Tibial artery (tissue), 4 donors: Measurements from ENCODE around the gene HTT.

Source experiments
- DNase-seq, 2 donors: peaks; one replicate each; pipeline ENCODE4 v3.0.0-alpha.2; 2019
- H3K27ac ChIP-seq, 2 donors: fragments of 200-600 bp; sonication (generic) in 1 of 2; 1 replicate in 1 of 2; 2 replicates in 1 of 2; pipeline ENCODE4 v1.5.1; 2018 to 2019; ENCODE audit warnings: mild to moderate bottlenecking in 1 of 2
- H3K27me3 ChIP-seq, 2 donors: fragments of 200-600 bp; sonication (generic) in 1 of 2; one replicate each; pipeline versions ENCODE4 v1.5.1 to v1.6.0; 2016 to 2019
- H3K36me3 ChIP-seq, 3 donors: fragments of 200-600 bp; sonication (generic) in 2 of 3; one replicate each; pipeline ENCODE4 v1.5.1; 2016 to 2019; ENCODE audit warnings: mild to moderate bottlenecking in 2 of 3
- H3K4me1 ChIP-seq, 4 donors: fragments of 200-600 bp; sonication (generic) in 2 of 4; 1 replicate in 3 of 4; 2 replicates in 1 of 4; pipeline ENCODE4 v1.5.1; 2016 to 2019
- H3K4me3 ChIP-seq, 2 donors: fragments of 200-600 bp; sonication (generic) in 1 of 2; 1 replicate in 1 of 2; 2 replicates in 1 of 2; pipeline ENCODE4 v1.5.1; 2018 to 2019; ENCODE audit warnings: mild to moderate bottlenecking in 2 of 2
- H3K9me3 ChIP-seq, 3 donors: fragments of 200-600 bp; sonication (generic) in 1 of 3; one replicate each; pipeline ENCODE4 v1.5.1; 2016 to 2019
- CTCF ChIP-seq, 2 experiments: fragments of 200-600 bp in 1 of 2; fragments of 450-650 bp in 1 of 2; IDR thresholded peaks; one replicate each; pipeline ENCODE4 v1.5.1; 2017 to 2019; ENCODE audit warnings: antibody characterized with exemption in 2 of 2, mild to moderate bottlenecking in 1 of 2, moderate library complexity in 1 of 2
- intact Hi-C: fragments of 100-400 bp; cut with DNase I; formaldehyde crosslinking; loops from one replicate; pipeline ENCODE4 v1.15.0; 2023; ENCODE audit warnings: low total_unique reads

Gene HTT

DNA sequence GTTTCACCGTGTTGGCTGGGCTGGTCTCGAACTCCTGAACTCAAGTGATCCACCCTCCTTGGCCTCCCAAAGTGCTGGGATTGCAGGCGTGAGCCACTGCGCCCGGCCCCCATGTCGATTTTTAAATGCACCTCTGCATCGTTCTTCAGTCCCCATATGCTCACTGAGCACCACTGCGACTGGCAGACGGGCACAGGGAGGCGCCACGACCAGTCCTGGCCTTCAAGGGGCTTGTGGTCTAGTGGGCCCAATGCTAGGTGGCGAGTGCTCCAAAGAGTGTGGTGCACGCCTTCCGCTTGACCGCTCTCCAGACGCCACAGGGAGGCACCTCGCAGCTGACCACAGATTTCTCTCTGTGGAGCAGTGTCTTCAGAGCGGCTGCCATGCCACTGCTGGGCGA, 162.8 kb downstream of the HTT start:
- Histone ChIP-seq H3K4me3 (no peak overlapping the region), H3K36me3 (peaks cover 63 to 97% (median 83%) of the 10 kb centered on the region in 3 donors), H3K9me3 (no peaks in the 10 kb centered on the region), H3K27me3 (no peaks in the 10 kb centered on the region), H3K27ac (no peak overlapping the region), H3K4me1 (no peaks in the 10 kb centered on the region)
- intact Hi-C loops: no loop called here
- no peak for DNase-seq
- no peak for TF ChIP-seq CTCF (IDR thresholded peaks at IDR 0.05)

- H3K27me3 ChIP-seq: no peaks in the 10 kb centered on the region
- TF ChIP-seq CTCF (IDR thresholded peaks at IDR 0.05): no peak
- no peak for DNase-seq
- intact Hi-C loops: no loop called here
- H3K36me3 ChIP-seq: peaks cover 56 to 94% (median 77%) of the 10 kb centered on the region in 3 donors
- H3K27ac ChIP-seq: no peak overlapping the region
- no peaks in the 10 kb centered on the region for H3K9me3 ChIP-seq
- H3K4me1 ChIP-seq: no peaks in the 10 kb centered on the region
- H3K4me3 ChIP-seq: no peak overlapping the region
These were observed 163.5 kb downstream of the HTT start for GRCh38 chr4:3237712-3238560.

DNA sequence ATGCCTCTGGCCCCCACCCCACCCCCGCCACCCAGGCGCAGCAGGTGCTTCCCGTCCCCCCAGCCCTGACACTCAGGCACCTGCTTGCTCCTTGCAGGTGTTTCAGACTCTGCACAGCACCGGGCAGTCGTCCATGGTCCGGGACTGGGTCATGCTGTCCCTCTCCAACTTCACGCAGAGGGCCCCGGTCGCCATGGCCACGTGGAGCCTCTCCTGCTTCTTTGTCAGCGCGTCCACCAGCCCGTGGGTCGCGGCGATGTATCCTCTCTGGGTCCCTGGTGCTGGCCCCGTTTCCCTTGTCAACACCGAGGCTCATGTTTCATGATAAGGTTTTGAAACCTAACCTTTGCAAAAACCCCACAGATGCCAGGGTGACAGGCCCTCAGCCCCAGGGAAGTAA, 164.2 kb downstream of the HTT start:
- Histone ChIP-seq H3K27me3 (no peaks in the 10 kb centered on the region), H3K4me3 (no peak overlapping the region), H3K4me1 (no peaks in the 10 kb centered on the region), H3K27ac (no peak overlapping the region), H3K9me3 (no peaks in the 10 kb centered on the region), H3K36me3 (peaks cover 49 to 94% (median 69%) of the 10 kb centered on the region in 3 donors)
- no peak for TF ChIP-seq CTCF (IDR thresholded peaks at IDR 0.05)
- no peak for DNase-seq
- intact Hi-C loops: no loop called here

GRCh38 chr4:3239303-3239702, 164.8 kb downstream of the HTT start:
- no peaks in the 10 kb centered on the region for H3K4me1 ChIP-seq
- H3K27ac ChIP-seq: no peak overlapping the region
- H3K27me3 ChIP-seq: no peaks in the 10 kb centered on the region
- intact Hi-C loops: no loop called here
- no peak overlapping the region for H3K4me3 ChIP-seq
- DNase-seq: no peak
- peaks cover 48 to 94% (median 63%) of the 10 kb centered on the region in 3 donors for H3K36me3 ChIP-seq
- no peaks in the 10 kb centered on the region for H3K9me3 ChIP-seq
- TF ChIP-seq CTCF (IDR thresholded peaks at IDR 0.05): no peak

DNA sequence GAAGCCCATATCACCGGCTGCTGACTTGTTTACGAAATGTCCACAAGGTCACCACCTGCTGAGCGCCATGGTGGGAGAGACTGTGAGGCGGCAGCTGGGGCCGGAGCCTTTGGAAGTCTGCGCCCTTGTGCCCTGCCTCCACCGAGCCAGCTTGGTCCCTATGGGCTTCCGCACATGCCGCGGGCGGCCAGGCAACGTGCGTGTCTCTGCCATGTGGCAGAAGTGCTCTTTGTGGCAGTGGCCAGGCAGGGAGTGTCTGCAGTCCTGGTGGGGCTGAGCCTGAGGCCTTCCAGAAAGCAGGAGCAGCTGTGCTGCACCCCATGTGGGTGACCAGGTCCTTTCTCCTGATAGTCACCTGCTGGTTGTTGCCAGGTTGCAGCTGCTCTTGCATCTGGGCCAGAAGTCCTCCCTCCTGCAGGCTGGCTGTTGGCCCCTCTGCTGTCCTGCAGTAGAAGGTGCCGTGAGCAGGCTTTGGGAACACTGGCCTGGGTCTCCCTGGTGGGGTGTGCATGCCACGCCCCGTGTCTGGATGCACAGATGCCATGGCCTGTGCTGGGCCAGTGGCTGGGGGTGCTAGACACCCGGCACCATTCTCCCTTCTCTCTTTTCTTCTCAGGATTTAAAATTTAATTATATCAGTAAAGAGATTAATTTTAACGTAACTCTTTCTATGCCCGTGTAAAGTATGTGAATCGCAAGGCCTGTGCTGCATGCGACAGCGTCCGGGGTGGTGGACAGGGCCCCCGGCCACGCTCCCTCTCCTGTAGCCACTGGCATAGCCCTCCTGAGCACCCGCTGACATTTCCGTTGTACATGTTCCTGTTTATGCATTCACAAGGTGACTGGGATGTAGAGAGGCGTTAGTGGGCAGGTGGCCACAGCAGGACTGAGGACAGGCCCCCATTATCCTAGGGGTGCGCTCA, 165.8 kb downstream of the HTT start:
- Histone ChIP-seq H3K4me3 (no peak overlapping the region), H3K27ac (no peak overlapping the region), H3K36me3 (peaks cover 38 to 85% (median 54%) of the 10 kb centered on the region in 3 donors), H3K9me3 (no peaks in the 10 kb centered on the region), H3K27me3 (no peaks in the 10 kb centered on the region), H3K4me1 (no peaks in the 10 kb centered on the region)
- no peak for DNase-seq
- no peak for TF ChIP-seq CTCF (IDR thresholded peaks at IDR 0.05)
- intact Hi-C loops: no loop called here
